RWPE2 (cell line): ENCODE measurements around the gene FEZ2.

ENCODE experiments used
- ATAC-seq: fragments of 200-7000 bp; cut with Tn5 transposase; 3 replicates; pipeline ENCODE4 v1.9.1; 2021; ENCODE audit warnings: low read depth
- DNase-seq: peaks from one replicate; pipeline ENCODE4 v3.0.0-alpha.2; 2020; ENCODE audit warnings: low spot score
- H3K27ac ChIP-seq: fragments of 450-650 bp; 2 replicates; pipeline ENCODE4 v1.5.1; 2017; ENCODE audit warnings: mild to moderate bottlenecking; ENCODE audit not compliant: poor library complexity, severe bottlenecking
- H3K27me3 ChIP-seq: fragments of 250-450 bp; sonication (Bioruptor Pico); 2 replicates; pipeline ENCODE4 v1.5.1; 2021; ENCODE audit warnings: mild to moderate bottlenecking, moderate library complexity; ENCODE audit not compliant: insufficient read depth, poor library complexity, severe bottlenecking
- H3K36me3 ChIP-seq: fragments of 250-450 bp; sonication (Bioruptor Pico); 2 replicates; pipeline ENCODE4 v1.5.1; 2020; ENCODE audit warnings: low read depth, mild to moderate bottlenecking, moderate library complexity
- H3K4me1 ChIP-seq: fragments of 250-450 bp; sonication (Bioruptor Pico); 2 replicates; pipeline ENCODE4 v1.5.1; 2021; ENCODE audit warnings: mild to moderate bottlenecking, moderate library complexity; ENCODE audit not compliant: insufficient read depth, poor library complexity, severe bottlenecking
- H3K4me3 ChIP-seq: fragments of 250-450 bp; sonication (Bioruptor Pico); 2 replicates; pipeline ENCODE4 v1.5.1; 2021; ENCODE audit warnings: mild to moderate bottlenecking, moderate library complexity; ENCODE audit not compliant: severe bottlenecking
- H3K9me3 ChIP-seq: fragments of 250-450 bp; sonication (Bioruptor Pico); 2 replicates; pipeline ENCODE4 v1.5.1; 2021; ENCODE audit warnings: mild to moderate bottlenecking, moderate library complexity; ENCODE audit not compliant: severe bottlenecking
- TF ChIP-seq, protein P1 (sequence below): fragments of 450-650 bp; IDR thresholded peaks from one replicate; pipeline ENCODE4 v1.5.1; 2017; ENCODE audit warnings: mild to moderate bottlenecking, moderate library complexity; ENCODE audit not compliant: poor library complexity, severe bottlenecking

Gene FEZ2, protein sequence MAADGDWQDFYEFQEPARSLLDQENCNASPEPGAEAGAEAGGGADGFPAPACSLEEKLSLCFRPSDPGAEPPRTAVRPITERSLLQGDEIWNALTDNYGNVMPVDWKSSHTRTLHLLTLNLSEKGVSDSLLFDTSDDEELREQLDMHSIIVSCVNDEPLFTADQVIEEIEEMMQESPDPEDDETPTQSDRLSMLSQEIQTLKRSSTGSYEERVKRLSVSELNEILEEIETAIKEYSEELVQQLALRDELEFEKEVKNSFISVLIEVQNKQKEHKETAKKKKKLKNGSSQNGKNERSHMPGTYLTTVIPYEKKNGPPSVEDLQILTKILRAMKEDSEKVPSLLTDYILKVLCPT

DNA sequence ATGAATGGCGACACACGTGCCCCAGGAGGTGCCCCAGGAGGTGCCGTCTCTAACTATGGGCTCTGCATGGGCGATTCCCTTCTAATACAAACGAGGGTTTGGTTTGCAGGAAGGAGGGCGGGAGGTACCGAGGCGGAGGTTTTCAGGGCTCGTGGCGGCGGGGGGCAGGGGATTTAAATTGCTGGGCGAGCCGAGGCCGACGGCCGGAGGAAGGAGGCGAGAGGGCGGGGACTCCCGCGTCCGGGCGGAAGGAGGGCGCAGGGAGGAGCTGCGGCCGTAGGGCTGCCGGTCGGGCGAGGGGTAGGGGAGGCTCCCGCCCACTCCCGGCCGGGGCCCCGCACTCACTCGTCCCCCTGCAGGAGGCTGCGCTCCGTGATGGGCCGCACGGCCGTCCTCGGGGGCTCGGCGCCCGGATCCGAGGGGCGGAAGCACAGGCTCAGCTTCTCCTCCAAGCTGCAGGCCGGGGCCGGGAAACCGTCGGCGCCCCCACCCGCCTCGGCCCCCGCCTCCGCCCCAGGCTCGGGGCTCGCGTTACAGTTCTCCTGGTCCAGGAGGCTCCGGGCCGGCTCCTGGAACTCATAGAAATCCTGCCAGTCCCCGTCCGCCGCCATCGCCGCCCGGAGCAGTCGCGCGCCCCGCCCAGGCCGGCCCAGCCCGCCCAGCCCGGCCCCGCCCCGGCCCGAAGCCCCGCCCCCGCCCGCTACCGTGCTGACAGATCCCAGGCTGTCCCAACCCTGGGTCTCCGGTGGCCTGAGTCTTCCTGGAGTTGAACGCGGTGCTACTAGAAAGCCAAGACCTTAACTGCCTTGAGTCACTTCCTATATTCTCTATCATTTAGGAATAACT is at the start of gene FEZ2:
TSS of gene FEZ2 (minus strand) at position 637 of the 846 bp plus-strand sequence. CDS start at position 611, 26 bp downstream.
- H3K27ac ChIP-seq: peak within 1 kb of the TSS; percentile 68
- no peaks in the 10 kb centered on the region for H3K27me3 ChIP-seq
- DNase-seq (peak; percentile 82), ATAC-seq (peak; percentile 97)
- peak within 1 kb of the TSS; percentile 93 for H3K4me3 ChIP-seq
- TF ChIP-seq, protein P1, sequence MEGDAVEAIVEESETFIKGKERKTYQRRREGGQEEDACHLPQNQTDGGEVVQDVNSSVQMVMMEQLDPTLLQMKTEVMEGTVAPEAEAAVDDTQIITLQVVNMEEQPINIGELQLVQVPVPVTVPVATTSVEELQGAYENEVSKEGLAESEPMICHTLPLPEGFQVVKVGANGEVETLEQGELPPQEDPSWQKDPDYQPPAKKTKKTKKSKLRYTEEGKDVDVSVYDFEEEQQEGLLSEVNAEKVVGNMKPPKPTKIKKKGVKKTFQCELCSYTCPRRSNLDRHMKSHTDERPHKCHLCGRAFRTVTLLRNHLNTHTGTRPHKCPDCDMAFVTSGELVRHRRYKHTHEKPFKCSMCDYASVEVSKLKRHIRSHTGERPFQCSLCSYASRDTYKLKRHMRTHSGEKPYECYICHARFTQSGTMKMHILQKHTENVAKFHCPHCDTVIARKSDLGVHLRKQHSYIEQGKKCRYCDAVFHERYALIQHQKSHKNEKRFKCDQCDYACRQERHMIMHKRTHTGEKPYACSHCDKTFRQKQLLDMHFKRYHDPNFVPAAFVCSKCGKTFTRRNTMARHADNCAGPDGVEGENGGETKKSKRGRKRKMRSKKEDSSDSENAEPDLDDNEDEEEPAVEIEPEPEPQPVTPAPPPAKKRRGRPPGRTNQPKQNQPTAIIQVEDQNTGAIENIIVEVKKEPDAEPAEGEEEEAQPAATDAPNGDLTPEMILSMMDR: no peak
- peaks cover 4% of the 10 kb centered on the region for H3K4me1 ChIP-seq
- no peaks in the 10 kb centered on the region for H3K9me3 ChIP-seq
- H3K36me3 ChIP-seq: peaks cover 13% of the 10 kb centered on the region

DNA sequence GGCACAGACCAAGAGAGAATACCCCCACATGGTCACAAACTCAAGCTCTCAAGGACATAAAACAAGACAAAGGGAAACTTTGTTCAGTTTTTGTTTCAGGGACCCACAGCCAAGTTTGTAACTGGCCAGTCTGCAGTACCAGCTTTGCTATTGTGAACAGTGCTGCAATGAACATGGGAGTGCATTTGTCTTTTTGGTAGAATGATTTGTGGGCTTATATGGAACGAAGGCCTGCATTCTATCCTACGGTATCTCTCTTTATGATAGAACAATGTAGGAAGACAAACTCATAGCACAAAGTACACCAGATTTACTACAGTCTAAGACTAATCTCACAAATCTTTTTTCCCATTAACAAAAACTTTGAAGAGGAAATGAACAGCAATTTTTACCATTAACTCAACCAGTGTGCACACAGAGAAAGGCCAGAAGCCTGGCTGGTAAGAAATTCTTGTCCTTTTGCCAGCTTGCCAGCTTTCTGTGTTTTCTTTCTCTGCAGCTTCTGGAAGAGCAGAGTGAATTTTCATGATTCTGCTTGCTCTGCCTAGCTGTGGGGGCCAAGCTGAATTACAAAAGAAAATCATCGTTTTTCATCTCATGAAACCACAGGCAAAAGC is 37.1 kb upstream of the FEZ2 start:
- H3K36me3 ChIP-seq: no peaks in the 10 kb centered on the region
- peaks cover 7% of the 10 kb centered on the region for H3K4me1 ChIP-seq
- no peaks in the 10 kb centered on the region for H3K27me3 ChIP-seq
- no peaks in the 10 kb centered on the region for H3K9me3 ChIP-seq
- DNase-seq: no peak
- ATAC-seq: no peak
- TF ChIP-seq, protein P1: no peak
- H3K4me3 ChIP-seq: no peak overlapping the region
- H3K27ac ChIP-seq: no peak overlapping the region

DNA sequence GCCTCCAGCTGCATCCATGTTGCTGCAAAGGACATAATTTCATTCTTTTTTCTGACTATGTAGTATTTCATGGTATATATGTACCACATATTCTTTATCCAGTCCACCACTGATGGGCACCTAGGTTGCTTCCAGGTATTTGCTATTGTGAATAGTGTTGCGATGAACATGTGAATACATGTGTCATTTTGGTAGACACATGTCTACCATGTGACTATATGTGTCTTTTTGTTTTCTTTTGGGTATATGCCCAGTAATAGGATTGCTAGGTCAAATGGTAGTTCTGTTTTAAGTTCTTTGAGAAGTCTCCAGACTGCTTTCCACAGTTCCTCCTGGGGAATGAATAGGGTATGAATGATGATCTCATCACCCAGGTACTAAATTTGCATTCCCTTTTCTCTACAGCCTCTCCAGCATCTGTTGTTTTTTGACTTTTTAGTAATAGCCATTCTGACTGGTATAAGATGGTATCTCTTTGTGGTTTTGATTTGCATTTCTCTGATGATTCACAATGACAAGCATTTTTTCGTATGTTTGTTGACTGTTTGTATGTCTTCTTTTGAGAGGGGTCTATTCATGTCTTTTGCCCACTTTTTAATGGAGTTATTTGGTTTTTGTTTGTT is 35.6 kb upstream of the FEZ2 start:
- DNase-seq (no peak), ATAC-seq (peak; percentile 23; the same call in 1 of the 3 replicates)
- no peak overlapping the region for H3K4me3 ChIP-seq
- no peaks in the 10 kb centered on the region for H3K27me3 ChIP-seq
- TF ChIP-seq, protein P1: no peak
- no peaks in the 10 kb centered on the region for H3K4me1 ChIP-seq
- H3K27ac ChIP-seq: no peak overlapping the region
- no peaks in the 10 kb centered on the region for H3K9me3 ChIP-seq
- H3K36me3 ChIP-seq: no peaks in the 10 kb centered on the region

DNA sequence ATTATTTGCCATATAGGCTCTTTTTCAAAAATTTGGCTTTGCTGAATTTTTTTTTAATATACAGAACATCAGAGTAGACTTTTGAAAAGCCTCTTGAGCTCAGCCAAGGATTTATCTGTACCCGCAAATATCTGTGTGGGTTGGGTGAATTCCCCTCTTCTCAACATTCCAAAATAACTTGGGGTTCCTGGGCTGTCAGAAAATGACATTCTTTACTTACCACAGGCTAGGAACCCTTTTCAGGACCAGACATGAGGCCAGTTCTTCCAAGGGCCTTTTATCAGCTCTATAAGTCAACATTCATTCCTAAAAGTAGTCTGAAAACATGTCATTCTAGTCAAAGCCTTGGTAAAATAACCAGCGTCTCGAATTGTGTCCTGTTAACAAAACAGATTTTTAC is 28.8 kb upstream of the FEZ2 start:
- TF ChIP-seq, protein P1: no peak
- DNase-seq: no peak
- ATAC-seq: no peak
- no peaks in the 10 kb centered on the region for H3K9me3 ChIP-seq
- H3K27ac ChIP-seq: no peak overlapping the region
- no peaks in the 10 kb centered on the region for H3K36me3 ChIP-seq
- no peaks in the 10 kb centered on the region for H3K4me1 ChIP-seq
- no peaks in the 10 kb centered on the region for H3K27me3 ChIP-seq
- no peak overlapping the region for H3K4me3 ChIP-seq
